Activated gamma-delta T cell treated with anti-CD3 and anti-CD28 coated beads, Interleukin-2, amount 50 U/mL, for 16 hours (primary cell): ENCODE results near the gene IFT172.
"Not testable (repeated sequence)": the region's sequence is repeated elsewhere in the genome, so short reads cannot be mapped to it uniquely, and the experiment has no call there.

Source experiments
- DNase-seq: peaks from one replicate; pipeline ENCODE4 v3.0.0-alpha.2; 2020; ENCODE audit warnings: low read depth

The IFT172 gene

DNA sequence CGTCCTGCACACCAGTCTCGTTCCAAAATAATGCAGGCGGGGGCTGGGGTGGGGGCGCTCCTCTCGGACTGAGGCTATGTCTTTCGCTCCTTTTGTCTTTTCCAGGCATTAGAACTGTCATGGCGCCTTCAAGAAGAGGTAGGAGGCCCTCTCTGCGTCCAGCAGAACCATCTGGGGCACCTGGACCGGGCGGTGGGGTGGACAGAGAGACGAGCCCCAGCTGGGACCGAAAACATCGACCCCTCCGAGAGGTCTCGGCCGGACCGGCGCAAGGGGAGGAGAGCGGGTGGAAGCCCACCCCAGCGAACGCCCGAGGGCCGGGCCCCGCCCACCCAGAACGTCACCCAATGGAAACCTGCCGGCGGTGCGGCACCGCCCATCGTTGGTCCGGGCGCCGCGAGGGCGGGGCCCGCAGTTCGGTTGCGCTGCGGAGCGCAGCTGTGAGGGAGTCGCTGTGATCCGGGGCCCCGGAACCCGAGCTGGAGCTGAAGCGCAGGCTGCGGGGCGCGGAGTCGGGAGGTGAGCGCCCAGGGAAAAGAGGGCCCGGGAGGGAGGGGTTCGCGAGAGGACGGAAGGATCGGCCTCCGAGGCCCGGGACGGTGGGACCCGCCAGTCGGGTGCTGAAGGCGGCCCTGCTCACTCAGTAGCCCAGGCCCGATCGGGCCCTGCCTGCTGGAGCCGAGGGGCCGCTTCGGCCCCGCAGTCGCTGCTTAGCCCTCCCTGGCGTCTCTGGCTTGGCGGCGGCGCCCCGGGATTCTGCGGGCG is 61.1 kb downstream of the IFT172 start, which contains the start of gene NRBP1:
TSS of gene NRBP1 (plus strand) at position 419 of the 765 bp plus-strand sequence. CDS start 4,643 bp downstream, outside the sequence.
- DNase-seq, result peak; percentile 87

DNA sequence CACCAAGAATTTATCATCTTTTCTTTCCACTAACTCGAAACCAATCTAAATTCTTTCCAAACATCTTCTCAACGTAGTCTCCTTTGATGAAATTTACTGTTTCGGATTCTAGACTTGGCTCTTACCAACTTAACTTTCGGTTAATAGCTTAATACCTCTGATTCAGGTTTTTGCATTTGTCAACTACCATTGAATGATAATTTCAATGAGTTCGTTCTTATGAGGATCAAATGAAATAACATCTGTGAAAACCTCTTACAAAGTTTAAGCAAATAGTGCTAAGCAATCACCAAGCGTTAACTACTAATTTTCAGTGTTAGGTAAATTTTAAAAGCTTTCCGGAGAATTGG is 61.7 kb downstream of the IFT172 start:
- DNase-seq, result no peak

DNA sequence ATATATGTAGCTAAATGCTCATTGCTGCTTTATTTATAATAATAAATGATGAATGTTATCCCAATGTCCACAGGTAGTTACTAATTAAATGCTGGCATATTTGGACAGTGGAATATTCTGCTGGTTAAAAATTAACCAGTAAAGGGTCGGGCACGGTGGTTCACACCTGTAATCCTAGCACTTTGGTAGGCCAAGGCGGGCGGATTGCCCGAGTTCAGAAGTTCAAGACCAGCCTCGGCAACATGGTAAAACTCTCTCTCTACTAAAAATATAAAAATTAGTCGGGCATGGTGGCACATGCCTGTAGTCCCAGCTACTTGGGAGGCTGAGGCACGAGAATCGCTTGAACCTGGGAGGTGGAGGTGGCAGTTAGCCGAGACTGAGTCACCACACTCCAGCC is 64.5 kb downstream of the IFT172 start:
- DNase-seq, result not testable (repeated sequence)

DNA sequence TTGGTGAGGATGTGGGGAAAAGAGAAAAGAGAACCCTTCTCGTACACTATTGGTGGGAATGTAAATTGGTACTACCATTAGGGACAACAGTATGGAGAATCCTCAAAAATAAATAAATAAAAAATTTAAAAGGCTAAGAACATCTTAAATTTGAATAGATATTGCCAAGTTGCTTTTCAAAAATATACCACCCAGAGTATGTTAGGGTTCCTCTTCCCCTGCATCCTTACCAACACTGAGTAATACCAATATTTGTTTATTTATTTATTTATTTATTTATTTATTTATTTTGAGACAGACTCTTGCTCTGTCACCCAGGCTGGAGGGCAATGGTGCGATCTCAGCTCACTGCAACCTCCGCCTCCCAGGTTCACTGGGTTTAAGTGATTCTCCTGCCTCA is 66.6 kb downstream of the IFT172 start:
- DNase-seq, result no peak

DNA sequence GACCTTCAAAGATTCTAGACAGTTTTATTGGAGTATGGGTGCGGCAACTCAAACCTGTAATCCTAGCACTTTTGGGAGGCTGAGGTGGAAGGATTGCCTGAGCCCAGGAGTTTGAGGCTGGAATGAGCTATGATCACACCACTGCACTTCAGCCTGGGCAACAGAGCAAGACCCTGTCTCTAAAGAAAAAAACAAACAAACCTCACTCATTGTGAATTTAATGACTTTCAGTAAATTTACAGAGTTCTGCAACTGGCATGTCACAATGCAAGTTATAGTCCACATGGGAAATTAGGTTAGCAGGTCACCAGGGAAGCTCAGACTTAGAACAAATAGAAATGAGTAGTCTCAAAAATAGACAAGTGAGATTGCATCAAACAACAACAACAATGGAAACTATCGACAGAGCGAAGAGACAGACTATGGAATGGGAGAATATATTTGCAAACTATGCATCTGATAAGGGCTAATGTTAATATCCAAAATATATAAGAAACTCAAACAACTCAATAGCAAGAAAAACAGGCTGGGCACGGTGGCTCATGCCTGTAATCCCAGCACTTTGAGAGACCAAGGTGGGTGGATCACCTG is 67.8 kb downstream of the IFT172 start:
- no peak for DNase-seq

DNA sequence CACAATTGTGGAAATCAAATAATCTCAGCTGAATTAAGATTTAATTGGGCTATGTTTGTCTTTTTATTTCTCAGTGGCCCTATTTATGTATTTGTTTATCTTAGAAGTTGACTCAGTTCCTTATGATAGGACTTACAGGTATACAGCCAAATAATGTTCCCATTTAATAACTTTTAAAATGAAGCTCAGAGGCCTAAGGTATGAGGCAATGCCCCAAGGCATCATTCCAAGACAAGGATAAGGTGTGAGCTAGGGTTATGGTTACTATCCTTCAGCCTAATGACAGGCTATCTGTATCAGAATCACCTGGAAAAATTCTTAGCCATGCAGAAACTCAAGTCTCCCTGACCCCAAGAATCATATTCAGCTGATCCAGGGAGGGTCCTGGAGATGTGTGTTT is 68.5 kb downstream of the IFT172 start:
- DNase-seq, result no peak

DNA sequence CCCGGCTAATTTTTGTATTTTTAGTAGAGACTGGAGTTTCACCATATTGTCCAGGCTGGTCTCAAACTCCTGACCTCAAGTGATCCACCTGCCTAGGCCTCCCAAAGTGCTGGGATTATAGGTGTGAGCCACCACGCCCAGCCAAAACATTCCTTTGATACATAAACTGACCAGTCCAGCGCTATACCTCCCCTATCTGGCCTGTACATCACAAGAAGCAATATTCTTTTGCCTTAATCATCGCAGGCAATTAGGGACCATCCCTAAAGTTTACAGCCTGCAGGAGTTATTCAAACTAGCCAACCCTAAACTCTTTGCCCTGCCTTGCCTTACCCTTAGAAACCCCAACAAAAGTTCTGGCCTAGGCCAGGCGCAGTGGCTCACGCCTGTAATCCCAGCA is 73.4 kb downstream of the IFT172 start:
- DNase-seq, result no peak

GRCh38 chr2:27412419-27413152 is 77.0 kb downstream of the IFT172 start:
- no peak for DNase-seq

GRCh38 chr2:27409321-27410073 is 80.0 kb downstream of the IFT172 start, which contains the start of gene PPM1G:
PPM1G (minus strand) TSS chr2:27409591; CDS start chr2:27409422, 169 bp downstream.
- DNase-seq, result peak; percentile 96

GRCh38 chr2:27408601-27409320 is 80.8 kb downstream of the IFT172 start:
- no peak for DNase-seq

DNA sequence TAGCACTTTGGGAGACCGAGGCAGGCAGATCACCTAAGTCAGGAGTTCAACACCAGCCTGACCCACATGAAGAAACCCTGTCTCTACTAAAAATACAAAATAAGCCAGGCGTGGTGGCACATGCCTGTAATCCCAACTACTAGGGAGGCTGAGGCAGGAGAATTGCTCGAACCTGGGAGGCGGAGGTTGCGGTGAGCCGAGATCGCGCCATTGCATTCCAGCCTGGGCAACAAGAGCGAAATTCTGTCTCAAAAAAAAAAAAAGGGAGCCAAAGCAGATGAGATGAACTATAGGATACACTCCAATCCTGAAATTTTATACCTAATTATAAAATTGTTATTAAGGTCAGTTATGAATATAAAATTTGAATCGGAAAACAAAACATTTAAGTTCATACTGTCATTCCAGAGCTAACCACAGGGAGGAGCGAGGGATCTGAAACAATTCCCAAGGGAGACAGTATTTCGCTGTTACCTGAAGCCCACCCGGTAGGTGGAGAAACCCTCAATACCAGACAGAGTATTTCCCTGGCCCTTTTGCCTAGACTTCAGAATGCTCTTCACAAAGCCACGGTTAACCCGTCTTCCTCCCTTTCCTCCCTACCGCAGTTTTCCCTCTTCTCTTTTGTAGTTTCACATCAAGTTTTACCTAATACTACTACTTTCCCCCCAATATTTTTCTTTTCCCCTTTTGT is 81.6 kb downstream of the IFT172 start:
- no peak for DNase-seq

- no peak for DNase-seq
Measured at GRCh38 chr2:27400348-27401135, 89.0 kb downstream of the IFT172 start.

DNA sequence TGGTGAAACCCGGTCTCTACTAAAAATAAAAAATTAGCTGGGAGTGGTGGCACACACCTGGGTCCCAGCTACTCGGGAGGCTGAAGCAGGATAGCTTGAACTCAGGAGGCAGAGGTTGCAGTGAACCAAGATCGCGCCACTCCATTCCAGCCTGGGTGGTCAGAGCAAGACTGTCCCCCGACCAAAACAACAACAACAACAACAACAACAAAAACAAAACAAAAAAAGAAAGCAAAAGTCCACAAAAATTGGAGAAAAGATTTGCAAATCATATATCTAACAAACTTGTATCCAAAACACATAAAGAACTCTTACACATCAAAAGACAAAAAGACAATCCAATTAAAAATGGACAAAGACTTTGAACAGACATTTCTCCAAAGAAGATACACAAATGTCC is 90.6 kb downstream of the IFT172 start:
- DNase-seq, result no peak
